Spleen (tissue), 7 donors: ENCODE data around the gene RNF31.

Experiments used
- CTCF ChIP-seq, 11 experiments: fragments of 200-600 bp in 7 of 11; fragments of 450-650 bp in 4 of 11; sonication (generic) in 4 of 11; IDR thresholded peaks in 8 of 11; conservative IDR thresholded peaks in 3 of 11; 1 replicate in 7 of 11; 2 replicates in 4 of 11; pipeline versions ENCODE4 v1.4.0 to v1.8.0; 2016 to 2021; ENCODE audit warnings: antibody characterized with exemption in 11 of 11, inconsistent platforms in 4 of 11, mild to moderate bottlenecking in 1 of 11
- POLR2A ChIP-seq, 3 donors: fragments of 450-650 bp; IDR thresholded peaks; one replicate each; pipeline ENCODE4 v1.5.1; 2017; ENCODE audit warnings: antibody characterized with exemption in 3 of 3, mild to moderate bottlenecking in 1 of 3
- POLR2AphosphoS5 ChIP-seq, 3 donors: sonication (generic); formaldehyde crosslinking; IDR thresholded peaks; one replicate each; pipeline ENCODE4 v1.5.1; 2017; ENCODE audit warnings: antibody characterized with exemption in 3 of 3
- donor health status: DM: no; HTN: no; CAD: no; lungs with moderate emphysema.
- donor health status: DM: no; HTN: no; CAD: no.
- donor health status: DM: no; HTN: no; CAD: no.

- no peak for TF ChIP-seq CTCF (IDR thresholded peaks at IDR 0.05 in 8 of 11, conservative IDR thresholded peaks at IDR 0.05 in 3 of 11)
- no peak for TF ChIP-seq POLR2AphosphoS5 (IDR thresholded peaks at IDR 0.05)
- no peak for TF ChIP-seq POLR2A (IDR thresholded peaks at IDR 0.05)
Measured at GRCh38 chr14:24121210-24121609, 26.1 kb upstream of the RNF31 start.
